Measurements from ENCODE around the gene JAG2. TPM values are rescaled to one million over a fixed set of nuclear protein-coding genes. Genes with fewer than 3 reads are reported as not detected.

Gene JAG2
- total and polyA plus RNA-seq, 4 donors, result 17.3 to 39.7 (median 23.6) TPM

- Histone ChIP-seq H3K27me3 (ENCODE audit: control insufficient read depth, insufficient read depth, low read length) (no peaks in the 10 kb centered on the region), H3K4me3 (ENCODE audit: low read depth, low read length) (no peak overlapping the region), H3K4me1 (ENCODE audit: control insufficient read depth, insufficient read depth, low read length) (peaks cover 9% of the 10 kb centered on the region), H3K27ac (ENCODE audit: low read depth, low read length) (no peak overlapping the region), H3K36me3 (ENCODE audit: control insufficient read depth, insufficient read depth, low read length) (no peaks in the 10 kb centered on the region), H3K9me3 (ENCODE audit: control insufficient read depth, insufficient read depth, low read length) (peaks cover 2% of the 10 kb centered on the region)
- DNase-seq (ENCODE audit: low read depth in 4 of 6, low spot score in 6 of 6), result no peak
- WGBS (ENCODE audit: insufficient coverage), result 39% methylated on average over 3 of the region's 4 CpGs
Measured at GRCh38 chr14:105185973-105186372, 17.4 kb upstream of the JAG2 start.

- no peaks in the 10 kb centered on the region for H3K27me3 ChIP-seq (ENCODE audit: control insufficient read depth, insufficient read depth, low read length)
- WGBS (ENCODE audit: insufficient coverage), result 74% methylated on average over 18 of the region's 18 CpGs
- peaks cover 2% of the 10 kb centered on the region for H3K9me3 ChIP-seq (ENCODE audit: control insufficient read depth, insufficient read depth, low read length)
- DNase-seq (ENCODE audit: low read depth in 4 of 6, low spot score in 6 of 6), result no peak
- H3K27ac ChIP-seq (ENCODE audit: low read depth, low read length), result no peak overlapping the region
- no peak overlapping the region for H3K4me3 ChIP-seq (ENCODE audit: low read depth, low read length)
- H3K36me3 ChIP-seq (ENCODE audit: control insufficient read depth, insufficient read depth, low read length), result no peaks in the 10 kb centered on the region
- H3K4me1 ChIP-seq (ENCODE audit: control insufficient read depth, insufficient read depth, low read length), result peaks cover 17% of the 10 kb centered on the region
Measured at GRCh38 chr14:105185001-105185400, 16.4 kb upstream of the JAG2 start.

- H3K4me3 ChIP-seq (ENCODE audit: low read depth, low read length), result no peak overlapping the region
- peaks cover 1% of the 10 kb centered on the region for H3K36me3 ChIP-seq (ENCODE audit: control insufficient read depth, insufficient read depth, low read length)
- DNase-seq (ENCODE audit: low read depth in 4 of 6, low spot score in 6 of 6), result no peak
- peaks cover 2% of the 10 kb centered on the region for H3K9me3 ChIP-seq (ENCODE audit: control insufficient read depth, insufficient read depth, low read length)
- 69% methylated on average over 9 of the region's 9 CpGs for WGBS (ENCODE audit: insufficient coverage)
- no peaks in the 10 kb centered on the region for H3K27me3 ChIP-seq (ENCODE audit: control insufficient read depth, insufficient read depth, low read length)
- peaks cover 22% of the 10 kb centered on the region for H3K4me1 ChIP-seq (ENCODE audit: control insufficient read depth, insufficient read depth, low read length)
- no peak overlapping the region for H3K27ac ChIP-seq (ENCODE audit: low read depth, low read length)
Measured at GRCh38 chr14:105184461-105184860, 15.9 kb upstream of the JAG2 start.

- DNase-seq (ENCODE audit: low read depth in 4 of 6, low spot score in 6 of 6), result no peak
- H3K4me3 ChIP-seq (ENCODE audit: low read depth, low read length), result no peak overlapping the region
- no peaks in the 10 kb centered on the region for H3K9me3 ChIP-seq (ENCODE audit: control insufficient read depth, insufficient read depth, low read length)
- peaks cover 27% of the 10 kb centered on the region for H3K4me1 ChIP-seq (ENCODE audit: control insufficient read depth, insufficient read depth, low read length)
- H3K36me3 ChIP-seq (ENCODE audit: control insufficient read depth, insufficient read depth, low read length), result peaks cover 14% of the 10 kb centered on the region
- H3K27ac ChIP-seq (ENCODE audit: low read depth, low read length), result no peak overlapping the region
- H3K27me3 ChIP-seq (ENCODE audit: control insufficient read depth, insufficient read depth, low read length), result no peaks in the 10 kb centered on the region
- WGBS (ENCODE audit: insufficient coverage), result 82% methylated on average over 22 of the region's 25 CpGs
Measured at GRCh38 chr14:105182296-105183020, 13.9 kb upstream of the JAG2 start.

- peaks cover 28% of the 10 kb centered on the region for H3K4me1 ChIP-seq (ENCODE audit: control insufficient read depth, insufficient read depth, low read length)
- H3K4me3 ChIP-seq (ENCODE audit: low read depth, low read length), result no peak overlapping the region
- no peaks in the 10 kb centered on the region for H3K27me3 ChIP-seq (ENCODE audit: control insufficient read depth, insufficient read depth, low read length)
- no peaks in the 10 kb centered on the region for H3K9me3 ChIP-seq (ENCODE audit: control insufficient read depth, insufficient read depth, low read length)
- H3K27ac ChIP-seq (ENCODE audit: low read depth, low read length), result no peak overlapping the region
- WGBS (ENCODE audit: insufficient coverage), result 40% methylated on average over 19 of the region's 21 CpGs
- no peak for DNase-seq (ENCODE audit: low read depth in 4 of 6, low spot score in 6 of 6)
- H3K36me3 ChIP-seq (ENCODE audit: control insufficient read depth, insufficient read depth, low read length), result peaks cover 20% of the 10 kb centered on the region
Measured at GRCh38 chr14:105181549-105182295, 13.1 kb upstream of the JAG2 start.

- no peaks in the 10 kb centered on the region for H3K27me3 ChIP-seq (ENCODE audit: control insufficient read depth, insufficient read depth, low read length)
- DNase-seq (ENCODE audit: low read depth in 4 of 6, low spot score in 6 of 6), result peak in 2 of 6 donors; percentile 77 to 86
- no peaks in the 10 kb centered on the region for H3K9me3 ChIP-seq (ENCODE audit: control insufficient read depth, insufficient read depth, low read length)
- H3K4me1 ChIP-seq (ENCODE audit: control insufficient read depth, insufficient read depth, low read length), result peaks cover 36% of the 10 kb centered on the region
- peak within 1 kb of the TSS; percentile 27 for H3K4me3 ChIP-seq (ENCODE audit: low read depth, low read length)
- WGBS (ENCODE audit: insufficient coverage), result under 1% methylated on average over 89 of the region's 106 CpGs
- no peak within 1 kb of the TSS for H3K27ac ChIP-seq (ENCODE audit: low read depth, low read length)
- H3K36me3 ChIP-seq (ENCODE audit: control insufficient read depth, insufficient read depth, low read length), result peaks cover 29% of the 10 kb centered on the region
Measured at GRCh38 chr14:105180592-105181548, 12.3 kb upstream of the JAG2 start, which contains the start of gene NUDT14. Gene NUDT14 (minus strand): TSS chr14:105181312. CDS start chr14:105181209, 103 bp downstream.

GRCh38 chr14:105179191-105179590 is 10.6 kb upstream of the JAG2 start:
- no peaks in the 10 kb centered on the region for H3K9me3 ChIP-seq (ENCODE audit: control insufficient read depth, insufficient read depth, low read length)
- peaks cover 42% of the 10 kb centered on the region for H3K36me3 ChIP-seq (ENCODE audit: control insufficient read depth, insufficient read depth, low read length)

GRCh38 chr14:105178868-105179140 is 10.2 kb upstream of the JAG2 start:
- Histone ChIP-seq H3K36me3 (ENCODE audit: control insufficient read depth, insufficient read depth, low read length) (peaks cover 42% of the 10 kb centered on the region), H3K9me3 (ENCODE audit: control insufficient read depth, insufficient read depth, low read length) (no peaks in the 10 kb centered on the region), H3K27me3 (ENCODE audit: control insufficient read depth, insufficient read depth, low read length) (no peaks in the 10 kb centered on the region), H3K4me1 (ENCODE audit: control insufficient read depth, insufficient read depth, low read length) (peaks cover 36% of the 10 kb centered on the region), H3K27ac (ENCODE audit: low read depth, low read length) (no peak overlapping the region), H3K4me3 (ENCODE audit: low read depth, low read length) (no peak overlapping the region)
- DNase-seq (ENCODE audit: low read depth in 4 of 6, low spot score in 6 of 6), result no peak
- WGBS (ENCODE audit: insufficient coverage), result 91% methylated on average over 11 of the region's 11 CpGs

More at GRCh38 chr14:105179191-105179590, 10.6 kb upstream of the JAG2 start:
- Histone ChIP-seq H3K4me3 (ENCODE audit: low read depth, low read length) (no peak overlapping the region), H3K27ac (ENCODE audit: low read depth, low read length) (no peak overlapping the region), H3K4me1 (ENCODE audit: control insufficient read depth, insufficient read depth, low read length) (peaks cover 36% of the 10 kb centered on the region), H3K27me3 (ENCODE audit: control insufficient read depth, insufficient read depth, low read length) (no peaks in the 10 kb centered on the region)
- no peak for DNase-seq (ENCODE audit: low read depth in 4 of 6, low spot score in 6 of 6)
- WGBS (ENCODE audit: insufficient coverage), result 85% methylated on average over 13 of the region's 13 CpGs

GRCh38 chr14:105178069-105178867 is 9.7 kb upstream of the JAG2 start:
- Histone ChIP-seq H3K27me3 (ENCODE audit: control insufficient read depth, insufficient read depth, low read length) (no peaks in the 10 kb centered on the region), H3K4me1 (ENCODE audit: control insufficient read depth, insufficient read depth, low read length) (peaks cover 36% of the 10 kb centered on the region), H3K4me3 (ENCODE audit: low read depth, low read length) (no peak overlapping the region), H3K9me3 (ENCODE audit: control insufficient read depth, insufficient read depth, low read length) (no peaks in the 10 kb centered on the region), H3K27ac (ENCODE audit: low read depth, low read length) (no peak overlapping the region), H3K36me3 (ENCODE audit: control insufficient read depth, insufficient read depth, low read length) (peaks cover 44% of the 10 kb centered on the region)
- no peak for DNase-seq (ENCODE audit: low read depth in 4 of 6, low spot score in 6 of 6)
- 81% methylated on average over 18 of the region's 19 CpGs for WGBS (ENCODE audit: insufficient coverage)

Measured in spinal cord (tissue), 10 donors.